HCT116 (cell line): Measurements from ENCODE around the gene RHOB. TPM values are rescaled to one million over a fixed set of nuclear protein-coding genes. Genes with fewer than 3 reads are reported as not detected.

Experiments
- ATAC-seq: fragments of 200-7000 bp; cut with Tn5 transposase; 2 replicates; pipeline ENCODE4 v1.9.1; 2020; ENCODE audit warnings: mild to moderate bottlenecking, moderate library complexity
- BruUV-seq: library from RNA; stranded (reverse); fragments of 400-500 nt; replicated peaks from 2 replicates; lab custom pipeline; 2021; lab: Mats Ljungman, UMichigan
- CTCF ChIA-PET: fragments of 300-600 bp; sonication (Branson Sonifier 250); formaldehyde crosslinking; loops from one replicate; lab custom pipeline; 2021; ENCODE audit warnings: antibody characterized with exemption; lab: Charles Lee
- POLR2A ChIA-PET: fragments of 300-600, 350-600 bp; sonication (Branson Sonifier 250); formaldehyde crosslinking; loops from one replicate; lab custom pipeline; 2021; ENCODE audit warnings: antibody characterized with exemption; lab: Charles Lee
- RAD21 ChIA-PET, 2 experiments: fragments of 300-600 bp; sonication (Branson Sonifier 250); formaldehyde crosslinking; loops; one replicate each; lab custom pipeline; 2023; ENCODE audit warnings: low total read pairs in 2 of 2; ENCODE audit not compliant: uncharacterized antibody in 2 of 2, unreplicated experiment in 2 of 2, low non-redundant PET in 1 of 2; lab: Charles Lee
- DNase-seq: peaks from one replicate; pipeline ENCODE4 v3.0.0-alpha.2; 2010; ENCODE audit warnings: low read depth, low spot score
- H2AFZ ChIP-seq: fragments of 200-600 bp; shearing (Covaris generic), sonication (generic); 2 replicates; pipeline ENCODE4 v1.6.1; 2017; ENCODE audit warnings: low read depth, mixed run types, mixed read lengths, antibody characterized with exemption, low read length; ENCODE audit not compliant: poor library complexity, severe bottlenecking
- H3K27ac ChIP-seq: 2 replicates; pipeline ENCODE4 v1.5.1; 2012; ENCODE audit warnings: low read depth, low read length
- H3K27me3 ChIP-seq: fragments of 200-600 bp; sonication (generic); 2 replicates; pipeline ENCODE4 v1.6.1; 2016; ENCODE audit warnings: mixed run types, low read length, mixed read lengths; ENCODE audit not compliant: insufficient read depth
- H3K36me3 ChIP-seq, 2 experiments: fragments of 200-500 bp in 1 of 2; fragments of 200-600 bp in 1 of 2; sonication (Bioruptor generic) in 1 of 2; sonication (generic) in 1 of 2; 2 replicates each; pipeline versions ENCODE4 v1.5.1 to v1.6.1; 2014 to 2016; ENCODE audit warnings: low read length in 2 of 2, inconsistent platforms in 1 of 2, mixed read lengths in 1 of 2, mixed run types in 1 of 2; ENCODE audit not compliant: insufficient read depth in 2 of 2, control insufficient read depth in 1 of 2
- H3K4me1 ChIP-seq, 2 experiments: fragments of 200-600 bp in 1 of 2; sonication (generic) in 1 of 2; 2 replicates each; pipeline versions ENCODE4 v1.5.1 to v1.6.1; 2012 to 2017; ENCODE audit warnings: low read length in 2 of 2, inconsistent platforms in 1 of 2, mild to moderate bottlenecking in 1 of 2, mixed read lengths in 1 of 2, mixed run types in 1 of 2, moderate library complexity in 1 of 2; ENCODE audit not compliant: insufficient read depth in 2 of 2, control insufficient read depth in 1 of 2
- H3K4me2 ChIP-seq: fragments of 200-600 bp; sonication (generic); 2 replicates; pipeline ENCODE4 v1.6.1; 2017; ENCODE audit warnings: mixed run types, low read length, mixed read lengths
- H3K4me3 ChIP-seq, 2 experiments: fragments of 200-600 bp in 1 of 2; sonication (generic) in 1 of 2; replicated peaks in 1 of 2; 2 replicates each; pipeline ENCODE4 v1.5.1; 2011 to 2016; ENCODE audit warnings: low read length in 2 of 2, control low read depth in 1 of 2, low read depth in 1 of 2, mild to moderate bottlenecking in 1 of 2, mixed read lengths in 1 of 2, mixed run types in 1 of 2
- H3K79me2 ChIP-seq: fragments of 200-600 bp; sonication (generic); 2 replicates; pipeline ENCODE4 v1.6.1; 2017; ENCODE audit warnings: mild to moderate bottlenecking, mixed run types, low read length, moderate library complexity, mixed read lengths; ENCODE audit not compliant: insufficient read depth
- H3K9ac ChIP-seq: fragments of 200-600 bp; sonication (generic); 2 replicates; pipeline ENCODE4 v1.6.1; 2016; ENCODE audit warnings: low read length, mixed read lengths
- H3K9me2 ChIP-seq: fragments of 200-600 bp; sonication (generic), shearing (Covaris generic); 2 replicates; pipeline ENCODE4 v1.6.1; 2017; ENCODE audit warnings: mixed run types, mild to moderate bottlenecking, moderate library complexity; ENCODE audit not compliant: insufficient read depth
- H3K9me3 ChIP-seq, 2 experiments: fragments of 200-500 bp in 1 of 2; fragments of 200-600 bp in 1 of 2; sonication (Bioruptor generic) in 1 of 2; sonication (generic) in 1 of 2; 2 replicates each; pipeline ENCODE4 v1.6.1; 2014 to 2017; ENCODE audit warnings: low read length in 2 of 2, mixed read lengths in 2 of 2, inconsistent platforms in 1 of 2, low read depth in 1 of 2, mild to moderate bottlenecking in 1 of 2, mixed run types in 1 of 2, moderate library complexity in 1 of 2; ENCODE audit not compliant: control insufficient read depth in 1 of 2, insufficient read depth in 1 of 2
- H4K20me1 ChIP-seq: fragments of 200-600 bp; sonication (generic), shearing (Covaris generic); 2 replicates; pipeline ENCODE4 v1.6.1; 2017; ENCODE audit warnings: mixed run types, mild to moderate bottlenecking, moderate library complexity; ENCODE audit not compliant: insufficient read depth
- CBX3 ChIP-seq: IDR thresholded peaks from 2 replicates; pipeline ENCODE4 v1.6.1; 2012; ENCODE audit warnings: low read depth
- EZH2 ChIP-seq: fragments of 200-600 bp; sonication (generic); IDR thresholded peaks from 2 replicates; pipeline ENCODE4 v1.6.1; 2017; ENCODE audit warnings: antibody characterized with exemption, mixed run types
- EZH2phosphoT487 ChIP-seq: fragments of 200-600 bp; IDR thresholded peaks from 2 replicates; pipeline ENCODE4 v1.6.1; 2018; ENCODE audit warnings: antibody characterized with exemption, borderline replicate concordance
- FOSL1 ChIP-seq: IDR thresholded peaks from 2 replicates; pipeline ENCODE4 v1.6.1; 2012; ENCODE audit warnings: low read depth
- JUND ChIP-seq: IDR thresholded peaks from 2 replicates; pipeline ENCODE4 v1.6.1; 2012
- RAD21 ChIP-seq: IDR thresholded peaks from 2 replicates; pipeline ENCODE4 v1.6.1; 2012; ENCODE audit warnings: low read depth, mild to moderate bottlenecking
- SIN3A ChIP-seq: IDR thresholded peaks from 2 replicates; pipeline ENCODE4 v1.6.1; 2012; ENCODE audit warnings: low read depth
- SRF ChIP-seq: IDR thresholded peaks from 2 replicates; pipeline ENCODE4 v1.6.1; 2012; ENCODE audit warnings: low read depth
- TCF7L2 ChIP-seq: IDR thresholded peaks from 2 replicates; pipeline ENCODE4 v1.7.0; 2011; ENCODE audit warnings: borderline replicate concordance, inconsistent platforms; ENCODE audit not compliant: insufficient read depth, insufficient read length; ENCODE audit errors: extremely low read depth
- YY1 ChIP-seq: IDR thresholded peaks from 2 replicates; pipeline ENCODE4 v1.6.1; 2011; ENCODE audit warnings: low read length, low read depth, moderate library complexity, mild to moderate bottlenecking; ENCODE audit not compliant: insufficient replicate concordance; ENCODE audit errors: extremely low read depth
- ZFX ChIP-seq: fragments of 450-650 bp; IDR thresholded peaks from 2 replicates; pipeline ENCODE4 v1.6.1; 2017
- ZNF274 ChIP-seq: fragments of 200-500 bp; sonication (Bioruptor generic); IDR thresholded peaks from 2 replicates; pipeline ENCODE4 v1.6.1; 2014; ENCODE audit warnings: mild to moderate bottlenecking, low read depth, low read length, inconsistent platforms
- intact Hi-C: fragments of 100-400 bp; cut with micrococcal nuclease; formaldehyde crosslinking; loops from 2 replicates; pipeline ENCODE4 v1.10.0; 2022
- total RNA-seq: library from RNA; stranded (reverse); gene quantifications from one replicate; pipeline ENCODE4 v1.2.1, GENCODE V29; 2021; ENCODE audit not compliant: unreplicated experiment
- TF ChIP-seq, protein P1 (sequence below): IDR thresholded peaks from 2 replicates; pipeline ENCODE4 v1.6.1; 2011; ENCODE audit warnings: mild to moderate bottlenecking, low read length, moderate library complexity; ENCODE audit not compliant: insufficient replicate concordance; ENCODE audit errors: extremely low read depth
- TF ChIP-seq, protein P2 (sequence below), 3 experiments: fragments of 200-600 bp in 1 of 3; sonication (generic) in 1 of 3; IDR thresholded peaks in 2 of 3; conservative IDR thresholded peaks in 1 of 3; 2 replicates each; pipeline ENCODE4 v1.5.1; 2012 to 2017; ENCODE audit warnings: low read depth in 2 of 3, low read length in 2 of 3, antibody characterized with exemption in 1 of 3, borderline replicate concordance in 1 of 3, control low read depth in 1 of 3, mild to moderate bottlenecking in 1 of 3, mixed read lengths in 1 of 3, mixed run types in 1 of 3, moderate library complexity in 1 of 3; ENCODE audit not compliant: insufficient read depth in 1 of 3

Gene RHOB
- total RNA-seq, 1 experiment from 2014 or later = 72.9 TPM

- Histone ChIP-seq H3K4me2 (no peak overlapping the region), H3K9me2 (no peaks in the 10 kb centered on the region), H3K36me3 (no peaks in the 10 kb centered on the region), H4K20me1 (no peaks in the 10 kb centered on the region), H2AFZ (no peak overlapping the region), H3K79me2 (no peaks in the 10 kb centered on the region), H3K4me1 (peaks cover 6 to 15% of the 10 kb centered on the region in 2 experiments; a peak in 3 of 4 replicates), H3K27me3 (no peaks in the 10 kb centered on the region), H3K4me3 (no peak overlapping the region), H3K9me3 (no peaks in the 10 kb centered on the region), H3K27ac (no peak overlapping the region)
- ChIA-PET RAD21 (no interaction called here), POLR2A (interaction anchor here (2.1 kb wide), 1 partner anchor 22 kb away, joined by 9 read pairs; the partner anchor contains the start of gene RHOB), CTCF (no interaction called here)
- ATAC-seq = no peak
- no peak for DNase-seq
- no TSS peak for BruUV-seq
- TF ChIP-seq TCF7L2 = no peak
- TF ChIP-seq SIN3A = no peak
- TF ChIP-seq, protein P1, sequence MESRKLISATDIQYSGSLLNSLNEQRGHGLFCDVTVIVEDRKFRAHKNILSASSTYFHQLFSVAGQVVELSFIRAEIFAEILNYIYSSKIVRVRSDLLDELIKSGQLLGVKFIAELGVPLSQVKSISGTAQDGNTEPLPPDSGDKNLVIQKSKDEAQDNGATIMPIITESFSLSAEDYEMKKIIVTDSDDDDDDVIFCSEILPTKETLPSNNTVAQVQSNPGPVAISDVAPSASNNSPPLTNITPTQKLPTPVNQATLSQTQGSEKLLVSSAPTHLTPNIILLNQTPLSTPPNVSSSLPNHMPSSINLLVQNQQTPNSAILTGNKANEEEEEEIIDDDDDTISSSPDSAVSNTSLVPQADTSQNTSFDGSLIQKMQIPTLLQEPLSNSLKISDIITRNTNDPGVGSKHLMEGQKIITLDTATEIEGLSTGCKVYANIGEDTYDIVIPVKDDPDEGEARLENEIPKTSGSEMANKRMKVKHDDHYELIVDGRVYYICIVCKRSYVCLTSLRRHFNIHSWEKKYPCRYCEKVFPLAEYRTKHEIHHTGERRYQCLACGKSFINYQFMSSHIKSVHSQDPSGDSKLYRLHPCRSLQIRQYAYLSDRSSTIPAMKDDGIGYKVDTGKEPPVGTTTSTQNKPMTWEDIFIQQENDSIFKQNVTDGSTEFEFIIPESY = no peak
- TF ChIP-seq YY1 = no peak
- TF ChIP-seq ZFX = no peak
- TF ChIP-seq, protein P2, sequence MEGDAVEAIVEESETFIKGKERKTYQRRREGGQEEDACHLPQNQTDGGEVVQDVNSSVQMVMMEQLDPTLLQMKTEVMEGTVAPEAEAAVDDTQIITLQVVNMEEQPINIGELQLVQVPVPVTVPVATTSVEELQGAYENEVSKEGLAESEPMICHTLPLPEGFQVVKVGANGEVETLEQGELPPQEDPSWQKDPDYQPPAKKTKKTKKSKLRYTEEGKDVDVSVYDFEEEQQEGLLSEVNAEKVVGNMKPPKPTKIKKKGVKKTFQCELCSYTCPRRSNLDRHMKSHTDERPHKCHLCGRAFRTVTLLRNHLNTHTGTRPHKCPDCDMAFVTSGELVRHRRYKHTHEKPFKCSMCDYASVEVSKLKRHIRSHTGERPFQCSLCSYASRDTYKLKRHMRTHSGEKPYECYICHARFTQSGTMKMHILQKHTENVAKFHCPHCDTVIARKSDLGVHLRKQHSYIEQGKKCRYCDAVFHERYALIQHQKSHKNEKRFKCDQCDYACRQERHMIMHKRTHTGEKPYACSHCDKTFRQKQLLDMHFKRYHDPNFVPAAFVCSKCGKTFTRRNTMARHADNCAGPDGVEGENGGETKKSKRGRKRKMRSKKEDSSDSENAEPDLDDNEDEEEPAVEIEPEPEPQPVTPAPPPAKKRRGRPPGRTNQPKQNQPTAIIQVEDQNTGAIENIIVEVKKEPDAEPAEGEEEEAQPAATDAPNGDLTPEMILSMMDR (IDR thresholded peaks at IDR 0.05 in 2 of 3, conservative IDR thresholded peaks at IDR 0.05 in 1 of 3; ENCODE audit: borderline replicate concordance in 1 of 3, insufficient read depth in 1 of 3, low read depth in 2 of 3, low read length in 2 of 3) = no peak
- no peak for TF ChIP-seq RAD21
- TF ChIP-seq EZH2phosphoT487 = no peak
- TF ChIP-seq SRF = no peak
- TF ChIP-seq ZNF274 = no peak
- TF ChIP-seq FOSL1 = no peak
- no peak for TF ChIP-seq EZH2
- no peak for TF ChIP-seq JUND
- TF ChIP-seq CBX3 = no peak
- TF ChIP-seq, all 23 proteins: peak for 0
- intact Hi-C loops = no loop called here
- no peak overlapping the region for H3K9ac ChIP-seq
These were observed 22.0 kb downstream of the RHOB start for GRCh38 chr2:20468549-20469500.
